ENCODE data around the gene INAFM2.

INAFM2 gene

GRCh38 chr15:40334941-40335795 is 11.7 kb downstream of the INAFM2 start:
- Histone ChIP-seq H3K27ac (ENCODE audit: extremely low read depth, low read depth, low read length) (no peak overlapping the region), H3K4me3 (ENCODE audit: low read depth, low read length) (no peak overlapping the region), H3K4me1 (ENCODE audit: control insufficient read depth, insufficient read depth, low read length) (peaks cover 4% of the 10 kb centered on the region; the same call in 1 of the 2 replicates), H3K36me3 (ENCODE audit: control insufficient read depth in 2 of 2, insufficient read depth in 1 of 2, low read length in 2 of 2) (no peaks in the 10 kb centered on the region), H3K9me3 (ENCODE audit: control insufficient read depth, insufficient read depth, low read depth, low read length) (no peaks in the 10 kb centered on the region)
- ChIA-PET POLR2A (interaction anchor here (1.1 to 1.6 kb wide), 3 partner anchors 10 to 12 kb away, joined by 3 to 5 read pairs (median 4); partner anchors contain the start of gene INAFM2), CTCF (interaction anchor here (1.1 to 4.8 kb wide), 6 partner anchors 9 to 60 kb away, joined by 3 to 35 read pairs (median 7); partner anchors contain the start of gene PLCB2)
- TF ChIP-seq OSR2 (tag by site-specific recombination; IDR thresholded peaks at IDR 0.05) (no peak), ZIC2 (tag by site-specific recombination; IDR thresholded peaks at IDR 0.05) (peak; percentile 71)

GRCh38 chr15:40335938-40336743 is 12.6 kb downstream of the INAFM2 start:
- H3K4me3 ChIP-seq (ENCODE audit: low read depth, low read length) = no peak overlapping the region
- no peaks in the 10 kb centered on the region for H3K9me3 ChIP-seq (ENCODE audit: control insufficient read depth, insufficient read depth, low read depth, low read length)
- CTCF ChIA-PET = interaction anchor here (0.9 to 7.1 kb wide), 13 partner anchors 9 to 66 kb away, joined by 3 to 82 read pairs (median 7); partner anchors contain the start of genes INAFM2 and PLCB2
- H3K36me3 ChIP-seq (ENCODE audit: control insufficient read depth in 2 of 2, insufficient read depth in 1 of 2, low read length in 2 of 2) = no peaks in the 10 kb centered on the region
- POLR2A ChIA-PET = interaction anchor here (1.6 kb wide), 1 partner anchor 11 kb away, joined by 3 read pairs; no protein-coding TSS in a partner anchor
- H3K4me1 ChIP-seq (ENCODE audit: control insufficient read depth, insufficient read depth, low read length) = peaks cover 8% of the 10 kb centered on the region
- H3K27ac ChIP-seq (ENCODE audit: extremely low read depth, low read depth, low read length) = no peak overlapping the region
- TF ChIP-seq ZNF530 (tag by site-specific recombination; IDR thresholded peaks at IDR 0.05; ENCODE audit: low read depth) (no peak), ZNF18 (tag by site-specific recombination; IDR thresholded peaks at IDR 0.05) (no peak), ZNF341 (tag by site-specific recombination; IDR thresholded peaks at IDR 0.05; ENCODE audit: low read depth) (0 out of 2 replicates have a peak, but pooled peaks have one; percentile 21), FEZF1 (tag by site-specific recombination; IDR thresholded peaks at IDR 0.05) (peak; percentile 63), ZNF121 (tag by site-specific recombination; IDR thresholded peaks at IDR 0.05) (no peak), PRDM6 (tag by site-specific recombination; IDR thresholded peaks at IDR 0.05) (no peak), GLIS1 (tag by site-specific recombination; IDR thresholded peaks at IDR 0.05) (peak; percentile 87), ZNF677 (tag by site-specific recombination; IDR thresholded peaks at IDR 0.05) (no peak), ZNF398 (tag by site-specific recombination; IDR thresholded peaks at IDR 0.05) (peak; percentile 24; the same call in 1 of the 2 replicates), ZBTB11 (tag by site-specific recombination; conservative IDR thresholded peaks at IDR 0.05; ENCODE audit: low read depth) (no peak), ZNF140 (tag by site-specific recombination; IDR thresholded peaks at IDR 0.05) (no peak), ZNF157 (tag by site-specific recombination; IDR thresholded peaks at IDR 0.05) (no peak), OSR2 (tag by site-specific recombination; IDR thresholded peaks at IDR 0.05) (0 out of 2 replicates have a peak, but pooled peaks have one; percentile 15), WT1 (tag by site-specific recombination; IDR thresholded peaks at IDR 0.05) (peak; percentile 38; the same call in 1 of the 2 replicates), SP7 (tag by site-specific recombination; IDR thresholded peaks at IDR 0.05) (peak; percentile 26; the same call in 1 of the 2 replicates), PRDM10 (tag by site-specific recombination; IDR thresholded peaks at IDR 0.05) (peak; percentile 87), ZBTB8A (tag by site-specific recombination; IDR thresholded peaks at IDR 0.05) (peak; percentile 57)
